HuH-7.5 (cell line): ENCODE measurements around the gene TCHH.
"Not testable (repeated sequence)": the region's sequence is repeated elsewhere in the genome, so short reads cannot be mapped to it uniquely, and the experiment has no call there.

ENCODE experiments used
- DNase-seq: peaks from one replicate; pipeline ENCODE4 v3.0.0; 2011; ENCODE audit warnings: low spot score

The TCHH gene

GRCh38 chr1:152115344-152115743, at the start of gene TCHH:
TCHH (minus strand) TSS chr1:152115444; CDS start chr1:152114080, 1,364 bp downstream.
- no peak for DNase-seq

DNA sequence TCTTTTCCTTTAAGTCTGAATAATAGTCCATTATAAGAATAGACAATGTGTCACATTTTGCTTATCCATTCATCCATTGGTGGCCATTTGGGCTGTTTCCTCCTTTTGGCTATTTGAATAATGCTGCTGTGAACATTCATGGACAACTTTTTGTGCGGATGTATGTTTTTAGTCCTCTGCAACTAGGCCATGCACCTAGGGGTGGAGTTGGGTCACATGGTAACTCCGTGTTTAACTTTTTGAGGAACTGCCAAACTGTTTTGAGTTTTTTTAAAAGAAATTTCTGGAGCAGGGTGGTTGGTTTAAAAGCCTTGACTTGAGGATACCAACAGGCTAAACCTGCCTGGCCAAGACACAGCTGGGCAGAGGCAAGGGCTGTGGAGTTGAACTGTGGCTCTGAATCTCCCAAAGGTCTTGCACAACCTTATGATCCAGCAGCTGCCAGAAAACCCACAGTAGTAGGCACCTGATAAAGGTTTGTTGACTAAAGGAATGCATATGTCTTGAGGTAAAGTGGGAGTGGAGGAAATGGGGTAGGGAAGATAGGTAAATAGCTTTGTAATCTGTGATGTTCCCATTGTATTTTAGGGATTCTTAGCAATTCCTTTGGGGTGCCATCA, 49.4 kb upstream of the TCHH start:
- DNase-seq = no peak

DNA sequence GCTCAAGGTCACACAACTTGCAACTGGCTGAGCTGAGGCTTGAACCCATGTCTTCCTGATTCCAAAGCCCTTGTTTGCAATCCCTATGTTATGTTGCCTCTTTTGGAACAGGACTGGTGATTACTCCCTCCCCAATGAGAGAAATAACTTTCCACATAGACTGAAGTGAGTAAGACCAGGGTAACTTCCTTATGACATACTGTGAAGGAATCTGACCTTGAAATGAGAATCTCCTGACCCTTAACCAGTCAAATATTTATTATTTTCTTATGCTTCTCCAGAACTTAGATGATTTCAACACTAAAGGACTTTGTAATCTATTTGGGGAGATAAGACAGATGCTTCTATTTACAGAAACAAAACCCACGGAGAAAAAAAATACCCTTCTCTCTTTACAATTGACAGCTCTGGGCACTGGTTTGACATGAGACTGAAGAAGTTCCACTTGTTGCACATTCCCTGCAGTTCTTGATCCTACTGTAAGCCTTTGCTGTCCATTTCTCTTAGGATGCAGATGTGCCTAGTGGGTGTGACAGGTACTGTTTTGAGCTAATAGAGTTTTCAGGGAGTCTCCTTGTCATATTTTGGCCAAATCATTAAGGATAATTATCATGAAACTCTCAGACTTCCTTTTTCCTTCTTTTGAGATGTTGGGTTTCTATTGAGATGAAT, 47.7 kb upstream of the TCHH start:
- DNase-seq = no peak

DNA sequence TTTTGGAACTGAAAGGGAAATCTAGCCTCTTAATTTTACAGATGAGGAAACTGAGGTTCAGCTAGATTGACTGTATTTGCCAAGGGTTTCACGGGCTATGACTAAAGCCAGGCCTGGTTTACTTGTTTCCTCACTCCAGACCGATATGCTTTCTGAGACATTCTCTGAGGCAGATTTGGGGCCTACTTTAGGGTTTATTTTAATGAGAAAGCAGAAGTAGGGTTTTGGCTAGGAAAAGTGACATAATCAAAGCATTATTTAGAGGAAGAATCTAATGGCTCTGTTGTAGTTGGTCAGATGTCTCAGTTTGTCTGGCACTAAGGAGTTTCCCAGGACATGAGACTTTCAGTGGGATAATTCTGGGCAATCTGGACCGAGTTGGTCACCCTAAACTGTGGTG, 45.3 kb upstream of the TCHH start:
- no peak for DNase-seq

DNA sequence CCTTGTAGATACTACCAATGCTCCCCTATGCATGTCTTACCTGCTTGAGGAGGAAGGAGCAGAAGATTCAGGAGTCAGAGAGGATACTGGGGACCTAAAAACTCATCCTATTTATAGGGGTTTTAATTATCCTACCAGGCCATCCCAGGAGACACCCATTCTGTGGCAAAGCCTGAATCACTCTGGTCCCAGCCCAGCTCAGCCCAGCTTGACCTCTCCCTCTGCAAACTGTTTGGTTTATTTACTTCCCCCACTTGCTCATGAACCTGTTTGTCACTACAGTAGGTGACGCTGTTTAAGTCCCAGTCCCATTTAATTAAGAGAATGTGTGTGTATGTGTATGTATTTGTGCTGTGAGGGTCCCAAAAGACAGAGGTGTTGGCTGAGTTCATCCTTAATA, 43.9 kb upstream of the TCHH start, which contains the start of gene RPTN:
TSS of gene RPTN (minus strand) at position 85 of the 400 bp plus-strand sequence. CDS start 1,339 bp downstream, outside the sequence.
- no peak for DNase-seq

DNA sequence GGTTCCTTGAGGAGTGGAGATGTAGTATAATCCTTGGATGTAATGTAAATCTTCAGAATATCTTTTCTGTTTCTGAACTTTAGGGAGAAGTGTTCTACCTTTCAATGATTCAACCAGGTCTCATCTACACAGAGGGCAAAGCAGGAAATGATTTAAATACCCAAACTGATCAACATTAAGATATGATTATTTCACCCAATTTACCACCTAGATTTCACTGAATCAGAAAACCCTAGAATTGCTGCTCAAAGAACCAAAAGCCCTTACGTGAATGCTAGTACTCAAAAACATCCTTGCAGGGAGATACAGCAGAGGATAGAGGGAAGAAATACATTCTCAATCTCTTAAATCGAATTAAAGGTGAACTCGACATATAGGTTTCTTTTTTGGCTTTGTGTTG, 38.8 kb upstream of the TCHH start:
- no peak for DNase-seq

DNA sequence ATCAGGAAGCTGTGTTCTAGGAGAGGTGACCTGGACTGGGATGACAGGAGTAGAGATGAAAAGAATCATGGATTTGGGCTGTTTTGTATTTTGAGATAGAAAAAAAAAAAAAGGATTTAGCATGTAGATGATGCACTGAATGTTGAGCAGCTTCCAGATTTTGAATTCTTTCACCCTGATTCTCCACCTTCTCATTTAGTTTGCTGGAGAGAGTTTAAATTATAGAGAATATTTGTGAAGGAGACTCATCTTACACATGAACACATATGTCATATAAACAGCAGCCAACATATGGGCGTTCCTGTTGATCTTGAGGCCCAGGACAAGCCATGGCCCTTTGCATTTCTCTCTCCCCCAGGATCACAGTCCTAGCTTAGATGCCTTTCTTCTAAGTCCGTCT, 36.4 kb upstream of the TCHH start:
- DNase-seq = no peak

- DNase-seq = no peak
Observed at GRCh38 chr1:152148981-152149380, 33.7 kb upstream of the TCHH start.

DNA sequence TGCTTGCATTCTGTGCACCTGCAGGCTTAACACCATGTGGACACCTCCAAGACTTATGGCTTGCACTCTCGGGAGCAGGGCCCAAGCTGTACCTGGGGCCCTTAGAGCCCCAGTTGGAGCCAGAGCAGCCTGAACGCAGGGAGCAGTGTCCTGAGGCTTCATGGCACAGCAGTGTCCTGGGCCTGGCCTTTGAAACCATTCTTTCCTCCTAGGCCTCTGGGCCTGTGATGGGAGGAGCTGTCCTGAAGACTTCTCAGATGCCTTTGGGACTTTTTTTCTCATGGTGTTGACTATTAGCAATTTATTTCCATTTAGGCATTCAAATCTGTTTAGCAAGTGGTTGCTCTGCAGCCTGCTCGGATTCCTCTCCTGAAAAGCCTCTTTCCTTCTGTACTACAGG, 32.8 kb upstream of the TCHH start:
- DNase-seq = no peak

DNA sequence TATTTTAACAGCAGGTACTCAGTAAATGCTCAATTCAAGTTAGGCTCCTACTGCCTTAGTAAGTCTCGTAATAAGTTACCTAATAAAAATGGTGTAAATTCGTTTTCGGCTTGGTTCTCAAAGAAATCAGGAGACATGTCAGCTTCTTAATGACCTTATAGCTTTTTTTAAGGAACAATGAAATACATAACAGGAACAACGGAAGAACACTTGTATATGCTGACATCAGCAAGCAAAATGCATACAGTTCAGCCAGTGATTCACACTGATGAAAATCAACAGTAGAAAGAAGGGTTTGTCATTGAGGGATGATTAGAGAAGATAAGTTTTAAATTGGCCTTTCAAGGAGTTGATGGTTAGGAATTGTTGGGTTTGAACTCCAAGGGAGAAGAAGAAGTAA, 30.5 kb upstream of the TCHH start:
- DNase-seq = no peak

DNA sequence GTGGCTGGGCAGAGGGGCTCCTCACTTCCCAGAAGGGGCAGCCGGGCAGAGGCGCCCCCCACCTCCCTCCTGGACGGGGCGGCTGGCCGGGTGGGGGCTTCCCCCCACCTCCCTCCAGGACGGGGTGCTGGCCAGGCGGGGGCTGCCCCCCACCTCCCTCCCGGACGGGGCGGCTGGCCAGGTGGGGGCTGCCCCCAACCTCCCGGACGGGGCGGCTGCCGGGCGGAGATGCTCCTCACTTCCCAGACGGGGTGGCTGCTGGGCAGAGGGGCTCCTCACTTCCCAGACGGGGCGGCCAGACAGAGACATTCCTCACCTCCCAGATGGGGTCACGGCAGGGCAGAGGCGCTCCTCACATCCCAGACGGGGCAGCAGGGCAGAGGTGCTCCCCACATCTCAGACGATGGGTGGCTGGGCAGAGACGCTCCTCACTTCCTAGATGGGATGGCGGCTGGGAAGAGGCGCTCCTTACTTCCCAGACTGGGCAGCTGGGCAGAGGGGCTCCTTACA, 29.5 kb upstream of the TCHH start:
- not testable (repeated sequence) for DNase-seq

GRCh38 chr1:152143150-152143887, 28.1 kb upstream of the TCHH start:
- no peak for DNase-seq

GRCh38 chr1:152141971-152142584, 26.8 kb upstream of the TCHH start:
- peak; percentile 33 for DNase-seq

- no peak for DNase-seq
Observed at GRCh38 chr1:152137215-152137614, 22.0 kb upstream of the TCHH start.

DNA sequence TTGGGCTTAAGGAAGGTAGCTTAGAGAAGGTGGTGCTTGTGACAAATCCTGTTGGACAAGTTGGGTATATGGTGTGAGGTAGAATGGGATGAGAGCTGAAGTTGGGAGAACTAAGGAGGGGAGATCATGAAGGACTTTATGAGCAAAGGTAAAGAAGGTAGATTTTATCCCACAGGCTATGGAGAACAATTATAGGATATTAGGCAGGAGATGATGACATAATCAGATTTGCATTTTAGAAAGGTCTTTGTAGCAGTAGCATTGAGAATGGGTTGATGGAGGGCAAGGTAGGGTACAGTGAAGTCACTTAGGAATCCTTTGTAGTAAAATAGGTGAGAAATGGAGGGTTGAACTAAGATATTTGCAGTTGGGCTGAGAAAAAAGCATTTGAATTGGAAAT, 14.9 kb upstream of the TCHH start:
- DNase-seq = no peak

GRCh38 chr1:152127673-152128072, 12.4 kb upstream of the TCHH start:
- DNase-seq = no peak

DNA sequence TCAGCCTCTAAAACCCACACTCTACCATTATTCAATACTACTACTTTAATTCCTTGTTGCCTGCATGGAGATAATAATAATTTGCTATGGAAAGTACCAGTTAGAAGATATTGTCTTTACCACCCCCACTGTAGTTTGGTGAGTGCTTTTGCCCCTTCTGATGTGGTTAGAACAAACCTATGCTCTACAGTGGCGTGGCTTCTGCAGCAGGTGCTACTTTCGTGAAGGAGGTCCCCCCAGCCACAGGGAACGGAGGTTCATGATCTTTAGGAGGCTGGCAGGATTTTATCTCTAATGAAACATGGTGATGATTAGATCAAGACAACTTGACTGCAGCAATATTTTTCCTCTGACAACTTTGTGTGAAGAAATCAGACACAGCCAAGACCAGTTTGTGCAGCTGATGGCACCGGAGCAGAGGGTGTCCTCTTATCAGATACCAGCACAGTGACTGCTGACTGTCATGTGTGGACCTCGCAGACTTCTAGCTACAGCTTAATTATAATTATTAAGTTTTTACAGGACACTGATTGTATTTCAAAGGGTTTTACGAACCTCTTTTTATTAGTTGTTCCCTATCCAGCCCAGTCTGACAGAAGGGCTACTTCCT, 10.7 kb upstream of the TCHH start:
- no peak for DNase-seq

GRCh38 chr1:152118915-152119314, 3.7 kb upstream of the TCHH start:
- DNase-seq = no peak

DNA sequence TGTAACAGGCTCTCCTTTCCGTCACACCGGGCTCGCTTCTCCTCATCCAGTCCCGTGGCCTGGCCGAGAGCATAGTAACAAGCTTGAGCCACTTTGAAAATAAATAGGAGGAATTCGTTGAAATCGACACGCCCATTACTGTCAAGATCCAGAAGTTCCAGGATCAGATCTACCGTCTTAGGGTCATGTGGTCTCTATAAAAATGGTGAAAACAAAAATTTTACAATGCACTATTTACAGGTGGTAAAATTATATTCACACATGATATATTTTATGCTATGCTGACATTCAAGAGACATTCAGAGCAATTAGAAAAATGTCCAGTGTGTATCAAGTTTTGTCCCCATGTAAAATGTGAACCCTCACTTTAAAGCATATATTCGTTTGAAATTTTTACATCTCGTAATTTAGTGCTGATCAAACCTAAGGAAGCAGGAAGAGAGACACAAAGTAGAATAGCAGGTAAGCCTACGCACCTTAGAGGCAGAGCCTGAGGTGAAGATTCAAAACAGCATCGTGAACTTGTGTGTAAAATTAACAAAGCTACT, 2.3 kb downstream of the TCHH start:
- DNase-seq = no peak

DNA sequence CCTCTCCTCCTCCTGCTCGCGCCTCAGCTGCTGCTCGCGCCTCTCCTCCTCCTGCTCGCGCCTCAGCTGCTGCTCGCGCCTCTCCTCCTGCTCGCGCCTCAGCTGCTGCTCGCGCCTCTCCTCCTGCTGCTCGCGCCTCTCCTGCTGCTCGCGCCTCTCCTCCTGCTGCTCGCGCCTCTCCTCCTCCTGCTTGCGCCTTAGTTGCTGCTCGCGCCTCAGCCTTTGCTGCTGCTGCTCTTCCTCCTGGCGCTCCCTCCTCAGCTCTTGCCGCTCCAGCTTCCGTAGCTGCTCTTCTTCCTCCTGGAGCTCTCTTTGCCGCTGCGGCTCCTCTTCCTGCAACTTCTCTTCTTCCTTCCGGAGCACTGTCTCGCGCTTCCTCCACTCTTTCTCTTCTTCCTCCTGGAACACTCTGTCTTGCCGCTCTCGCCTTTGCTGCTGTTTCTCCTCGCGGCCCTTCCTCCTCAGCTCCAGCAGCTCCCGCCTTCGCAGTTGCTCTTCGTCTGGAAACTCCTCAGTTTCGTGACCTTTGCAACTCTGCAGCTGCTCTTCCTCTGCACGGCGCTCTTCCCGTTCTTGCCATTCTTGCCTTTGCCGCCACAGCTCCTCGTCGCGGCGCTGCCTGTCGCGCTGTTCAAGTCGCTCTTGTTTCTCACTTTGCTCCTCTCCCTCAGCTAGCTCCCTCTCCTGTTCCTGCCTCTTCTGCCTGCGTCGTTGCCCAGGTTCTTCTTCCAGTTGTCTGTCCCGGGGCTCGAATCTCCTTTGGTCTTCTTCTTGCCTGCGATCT, 3.0 kb downstream of the TCHH start:
- DNase-seq = no peak

GRCh38 chr1:152111515-152111968, 3.7 kb downstream of the TCHH start:
- no peak for DNase-seq
